Endothelial cell (in vitro differentiated cells): ENCODE results near the gene PSORS1C1. TPM values are rescaled to one million over a fixed set of nuclear protein-coding genes. Genes with fewer than 3 reads are reported as not detected.

Experiments
- DNase-seq: peaks from one replicate; pipeline ENCODE4 v3.0.0; 2021; ENCODE audit warnings: low spot score
- H3K27ac Mint-ChIP-seq: one replicate; pipeline ENCODE4 v1.8.0; 2021; ENCODE audit warnings: mixed read lengths, inconsistent platforms; ENCODE audit not compliant: unreplicated experiment
- H3K27me3 Mint-ChIP-seq: one replicate; pipeline ENCODE4 v1.8.0; 2021; ENCODE audit warnings: mild to moderate bottlenecking, moderate library complexity, mixed read lengths, inconsistent platforms; ENCODE audit not compliant: unreplicated experiment
- H3K36me3 Mint-ChIP-seq: one replicate; pipeline ENCODE4 v1.8.0; 2021; ENCODE audit warnings: mild to moderate bottlenecking, low read depth, mixed read lengths, inconsistent platforms; ENCODE audit not compliant: unreplicated experiment
- H3K4me1 Mint-ChIP-seq: one replicate; pipeline ENCODE4 v1.8.0; 2021; ENCODE audit warnings: mild to moderate bottlenecking, mixed read lengths, inconsistent platforms; ENCODE audit not compliant: unreplicated experiment
- H3K4me3 Mint-ChIP-seq: one replicate; pipeline ENCODE4 v1.8.0; 2021; ENCODE audit warnings: mild to moderate bottlenecking, mixed read lengths, inconsistent platforms; ENCODE audit not compliant: unreplicated experiment
- H3K9me3 Mint-ChIP-seq: one replicate; pipeline ENCODE4 v1.8.0; 2021; ENCODE audit warnings: mixed read lengths, inconsistent platforms; ENCODE audit not compliant: unreplicated experiment
- total RNA-seq: library from RNA; stranded (reverse); fragmentation: NEBNext Ultra II Directional; extraction: Animal tissue kit (Norgen Biotek cat#: 25700); gene quantifications from one replicate; pipeline ENCODE4 v1.2.1, GENCODE V29; 2021; ENCODE audit not compliant: unreplicated experiment
- TF ChIP-seq, protein P1 (sequence below): fragments of 200-600 bp; sonication (generic); IDR thresholded peaks from one replicate; pipeline ENCODE4 v1.5.0; 2021; ENCODE audit warnings: antibody characterized with exemption; ENCODE audit not compliant: unreplicated experiment

The PSORS1C1 gene
- total RNA-seq, 1 donor from 2014 or later: 0.54 TPM

DNA sequence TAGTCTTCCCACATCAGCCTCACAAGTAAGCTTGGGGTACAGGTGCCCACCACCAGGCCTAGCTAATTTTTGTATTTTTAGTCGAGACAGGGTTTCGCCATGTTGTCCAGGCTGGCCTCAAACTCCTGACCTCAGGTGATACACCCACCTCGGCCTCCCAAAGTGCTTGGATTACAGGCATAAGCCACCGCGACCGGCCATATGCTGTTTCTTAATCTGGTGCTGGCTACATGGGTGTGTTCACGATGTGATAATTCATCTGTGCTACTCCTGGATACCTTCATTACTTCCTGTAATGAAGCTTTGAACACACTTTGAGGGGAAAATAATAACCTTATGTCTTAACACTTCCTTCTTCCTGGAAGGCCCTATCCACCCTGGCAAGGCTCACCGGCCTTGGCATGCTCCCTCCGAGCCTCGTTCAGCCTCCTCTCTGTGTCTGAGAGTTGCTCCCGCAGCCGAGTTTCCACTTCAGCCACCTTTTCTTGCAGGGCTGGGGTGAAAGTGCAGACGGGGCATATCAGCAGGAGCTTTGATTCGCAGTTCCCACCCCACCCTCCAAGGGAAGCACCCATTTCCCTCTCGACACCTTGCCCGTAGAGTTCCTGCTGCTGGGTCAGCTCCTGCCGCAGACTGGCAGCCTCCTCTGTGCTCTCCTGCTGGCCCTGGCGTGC, 29.8 kb downstream of the PSORS1C1 start:
- H3K9me3 Mint-ChIP-seq: no peaks in the 10 kb centered on the region

DNA sequence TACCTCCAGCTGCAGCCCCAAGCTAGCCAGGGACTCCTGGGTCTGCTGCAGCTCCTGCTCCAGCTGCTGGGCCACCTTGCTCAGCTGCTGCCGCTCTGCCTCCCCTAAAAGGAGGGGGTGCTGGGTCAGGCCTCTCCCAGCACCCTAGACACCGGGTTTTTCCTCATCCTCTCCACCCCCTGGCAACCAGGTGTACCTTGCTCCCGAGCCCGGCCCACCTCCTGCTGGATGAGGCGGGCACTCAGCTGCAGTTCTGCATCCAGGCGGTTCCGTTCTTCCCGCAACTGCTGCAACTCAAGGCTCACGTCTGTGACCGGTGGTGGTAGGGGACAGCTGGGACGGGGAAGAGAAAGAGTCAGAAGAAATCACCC, 30.4 kb downstream of the PSORS1C1 start:
- TF ChIP-seq, protein P1, sequence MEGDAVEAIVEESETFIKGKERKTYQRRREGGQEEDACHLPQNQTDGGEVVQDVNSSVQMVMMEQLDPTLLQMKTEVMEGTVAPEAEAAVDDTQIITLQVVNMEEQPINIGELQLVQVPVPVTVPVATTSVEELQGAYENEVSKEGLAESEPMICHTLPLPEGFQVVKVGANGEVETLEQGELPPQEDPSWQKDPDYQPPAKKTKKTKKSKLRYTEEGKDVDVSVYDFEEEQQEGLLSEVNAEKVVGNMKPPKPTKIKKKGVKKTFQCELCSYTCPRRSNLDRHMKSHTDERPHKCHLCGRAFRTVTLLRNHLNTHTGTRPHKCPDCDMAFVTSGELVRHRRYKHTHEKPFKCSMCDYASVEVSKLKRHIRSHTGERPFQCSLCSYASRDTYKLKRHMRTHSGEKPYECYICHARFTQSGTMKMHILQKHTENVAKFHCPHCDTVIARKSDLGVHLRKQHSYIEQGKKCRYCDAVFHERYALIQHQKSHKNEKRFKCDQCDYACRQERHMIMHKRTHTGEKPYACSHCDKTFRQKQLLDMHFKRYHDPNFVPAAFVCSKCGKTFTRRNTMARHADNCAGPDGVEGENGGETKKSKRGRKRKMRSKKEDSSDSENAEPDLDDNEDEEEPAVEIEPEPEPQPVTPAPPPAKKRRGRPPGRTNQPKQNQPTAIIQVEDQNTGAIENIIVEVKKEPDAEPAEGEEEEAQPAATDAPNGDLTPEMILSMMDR: no peak
- peaks cover 15% of the 10 kb centered on the region for H3K4me1 Mint-ChIP-seq
- H3K36me3 Mint-ChIP-seq: peaks cover 6% of the 10 kb centered on the region
- no peak overlapping the region for H3K4me3 Mint-ChIP-seq
- no peak overlapping the region for H3K27ac Mint-ChIP-seq
- H3K9me3 Mint-ChIP-seq: no peaks in the 10 kb centered on the region
- H3K27me3 Mint-ChIP-seq: peaks cover 4% of the 10 kb centered on the region
- DNase-seq: no peak

More for the DNA sequence above, 29.8 kb downstream of the PSORS1C1 start:
- H3K4me1 Mint-ChIP-seq: peaks cover 20% of the 10 kb centered on the region
- H3K27ac Mint-ChIP-seq: no peak overlapping the region
- H3K27me3 Mint-ChIP-seq: peaks cover 5% of the 10 kb centered on the region
- TF ChIP-seq, protein P1: no peak
- no peak overlapping the region for H3K4me3 Mint-ChIP-seq
- peaks cover 6% of the 10 kb centered on the region for H3K36me3 Mint-ChIP-seq
- DNase-seq: no peak

GRCh38 chr6:31145386-31145785, 30.8 kb downstream of the PSORS1C1 start:
- Mint-ChIP-seq H3K4me3 (no peak overlapping the region), H3K4me1 (peaks cover 12% of the 10 kb centered on the region), H3K27me3 (peaks cover 4% of the 10 kb centered on the region), H3K27ac (no peak overlapping the region), H3K36me3 (peaks cover 6% of the 10 kb centered on the region), H3K9me3 (no peaks in the 10 kb centered on the region)
- TF ChIP-seq, protein P1: no peak
- no peak for DNase-seq

- H3K9me3 Mint-ChIP-seq: no peaks in the 10 kb centered on the region
- H3K27me3 Mint-ChIP-seq: peaks cover 2% of the 10 kb centered on the region
- H3K4me3 Mint-ChIP-seq: no peak overlapping the region
- no peaks in the 10 kb centered on the region for H3K4me1 Mint-ChIP-seq
- no peak overlapping the region for H3K27ac Mint-ChIP-seq
- H3K36me3 Mint-ChIP-seq: peaks cover 11% of the 10 kb centered on the region
- no peak for DNase-seq
- TF ChIP-seq, protein P1: no peak
These were observed 35.3 kb downstream of the PSORS1C1 start for GRCh38 chr6:31149827-31150447.

DNA sequence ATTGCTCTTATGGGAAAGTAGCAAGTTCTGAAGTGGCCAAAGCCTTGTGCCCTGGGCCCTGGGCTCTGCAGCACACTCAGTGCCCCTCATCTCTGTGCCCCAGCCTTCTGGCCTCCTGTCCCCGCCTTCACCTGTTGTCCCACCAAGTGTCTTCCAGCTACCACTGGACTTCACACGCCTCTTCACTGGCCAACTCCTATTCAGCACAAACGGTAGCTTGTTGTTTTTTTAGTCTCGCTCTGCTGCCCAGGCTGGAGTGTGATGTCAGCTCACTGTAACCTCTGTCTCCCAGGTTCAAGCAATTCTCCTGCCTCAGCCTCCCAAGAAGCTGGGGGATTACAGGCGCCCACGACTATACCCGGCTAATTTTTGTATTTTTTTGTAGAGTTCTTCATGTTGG, 38.2 kb downstream of the PSORS1C1 start:
- Mint-ChIP-seq H3K27ac (no peak overlapping the region), H3K4me1 (no peaks in the 10 kb centered on the region), H3K27me3 (peaks cover 4% of the 10 kb centered on the region), H3K36me3 (peaks cover 7% of the 10 kb centered on the region), H3K4me3 (no peak overlapping the region), H3K9me3 (no peaks in the 10 kb centered on the region)
- DNase-seq: no peak
- TF ChIP-seq, protein P1: no peak
